Fibroblast of villous mesenchyme (primary cell): ENCODE data around the gene ADAM12. TPM values are rescaled to one million over a fixed set of nuclear protein-coding genes. Genes with fewer than 3 reads are reported as not detected.

Experiments used
- DNase-seq: peaks from one replicate; pipeline ENCODE4 v3.0.0-alpha.2; 2010; ENCODE audit warnings: low read depth
- H3K4me3 ChIP-seq: 2 replicates; pipeline ENCODE4 v1.5.1; 2011; ENCODE audit warnings: low read depth, mild to moderate bottlenecking, low read length
- total RNA-seq: library from RNA; depleted of rRNA; stranded (reverse); fragments of >200 nt; gene quantifications from 2 replicates; pipeline ENCODE4 v1.2.3, GENCODE V29; 2012
- TF ChIP-seq, protein P1 (sequence below): IDR thresholded peaks from 2 replicates; pipeline ENCODE4 v1.5.1; 2012; ENCODE audit warnings: low read depth, mild to moderate bottlenecking, low read length; ENCODE audit not compliant: insufficient read depth

ADAM12 gene
- total RNA-seq, 1 donor: 22.5 TPM

DNA sequence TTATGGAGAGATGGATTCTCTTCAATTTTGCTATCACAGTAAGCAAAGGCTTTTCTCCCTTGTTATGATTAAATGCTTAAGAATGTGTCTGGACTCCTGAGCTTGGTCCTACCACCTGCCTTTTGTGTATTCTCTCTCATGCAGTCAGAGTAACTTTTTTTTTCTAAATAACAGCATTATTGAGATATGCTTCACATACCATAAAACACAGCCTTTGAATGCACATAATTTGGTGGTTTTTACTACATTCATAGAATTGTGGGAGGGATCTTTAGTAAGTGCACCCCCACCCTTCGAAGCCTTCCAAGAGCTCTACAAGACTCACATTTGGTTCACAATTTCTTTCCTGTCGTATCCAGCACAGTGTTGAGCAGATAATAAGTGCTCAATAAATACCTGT lies 175.5 kb downstream of the ADAM12 start:
- no peak for DNase-seq
- H3K4me3 ChIP-seq: no peak overlapping the region
- TF ChIP-seq, protein P1, sequence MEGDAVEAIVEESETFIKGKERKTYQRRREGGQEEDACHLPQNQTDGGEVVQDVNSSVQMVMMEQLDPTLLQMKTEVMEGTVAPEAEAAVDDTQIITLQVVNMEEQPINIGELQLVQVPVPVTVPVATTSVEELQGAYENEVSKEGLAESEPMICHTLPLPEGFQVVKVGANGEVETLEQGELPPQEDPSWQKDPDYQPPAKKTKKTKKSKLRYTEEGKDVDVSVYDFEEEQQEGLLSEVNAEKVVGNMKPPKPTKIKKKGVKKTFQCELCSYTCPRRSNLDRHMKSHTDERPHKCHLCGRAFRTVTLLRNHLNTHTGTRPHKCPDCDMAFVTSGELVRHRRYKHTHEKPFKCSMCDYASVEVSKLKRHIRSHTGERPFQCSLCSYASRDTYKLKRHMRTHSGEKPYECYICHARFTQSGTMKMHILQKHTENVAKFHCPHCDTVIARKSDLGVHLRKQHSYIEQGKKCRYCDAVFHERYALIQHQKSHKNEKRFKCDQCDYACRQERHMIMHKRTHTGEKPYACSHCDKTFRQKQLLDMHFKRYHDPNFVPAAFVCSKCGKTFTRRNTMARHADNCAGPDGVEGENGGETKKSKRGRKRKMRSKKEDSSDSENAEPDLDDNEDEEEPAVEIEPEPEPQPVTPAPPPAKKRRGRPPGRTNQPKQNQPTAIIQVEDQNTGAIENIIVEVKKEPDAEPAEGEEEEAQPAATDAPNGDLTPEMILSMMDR: no peak

DNA sequence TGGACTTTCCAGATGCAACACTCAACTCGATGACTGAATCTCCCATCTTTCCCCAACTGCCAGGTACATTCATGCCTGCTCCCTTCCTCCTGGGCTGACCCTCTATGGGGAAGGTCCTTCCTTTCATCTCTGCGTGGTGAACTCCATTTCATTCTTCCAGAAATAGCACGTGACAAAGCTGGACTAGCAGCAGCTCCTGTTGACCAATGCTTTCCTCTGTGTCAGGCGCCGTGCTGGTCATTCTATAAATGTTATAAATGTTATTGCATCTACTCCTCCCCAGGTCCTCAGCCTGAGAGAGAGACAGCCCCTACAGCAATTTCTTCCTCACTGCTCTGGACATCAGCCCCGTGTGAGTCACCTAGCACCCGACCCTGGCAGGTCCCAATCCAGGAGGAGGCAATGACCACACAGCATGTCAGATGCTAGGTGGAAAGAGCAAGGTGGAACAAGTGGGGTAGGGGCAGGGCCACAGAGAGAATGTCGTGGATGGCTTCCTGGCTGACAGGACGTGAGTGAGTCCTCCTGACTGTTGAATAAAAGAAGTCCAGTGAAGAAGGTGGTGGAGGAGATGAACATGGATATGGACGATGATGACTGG lies 178.1 kb downstream of the ADAM12 start:
- H3K4me3 ChIP-seq: no peak overlapping the region
- TF ChIP-seq, protein P1: no peak
- no peak for DNase-seq

DNA sequence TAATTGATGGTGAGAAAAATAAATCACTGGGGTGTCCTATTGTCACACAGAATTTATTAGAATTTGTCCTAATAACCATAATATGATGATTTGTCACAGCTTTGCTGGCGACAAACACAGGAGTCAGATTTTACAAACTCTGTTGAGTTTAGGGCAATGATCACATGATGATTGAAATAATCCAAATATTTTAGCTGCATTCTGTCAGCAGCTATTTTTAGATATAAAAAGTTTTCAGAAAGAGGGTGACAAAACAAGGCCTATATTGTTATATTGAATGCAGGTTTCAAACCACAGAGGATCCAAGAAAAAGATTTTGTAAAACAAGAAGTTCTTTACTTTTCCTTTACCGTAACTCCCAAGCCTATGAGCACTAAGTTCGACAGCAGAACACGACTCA lies 178.8 kb downstream of the ADAM12 start:
- DNase-seq: no peak
- no peak overlapping the region for H3K4me3 ChIP-seq
- TF ChIP-seq, protein P1: no peak

DNA sequence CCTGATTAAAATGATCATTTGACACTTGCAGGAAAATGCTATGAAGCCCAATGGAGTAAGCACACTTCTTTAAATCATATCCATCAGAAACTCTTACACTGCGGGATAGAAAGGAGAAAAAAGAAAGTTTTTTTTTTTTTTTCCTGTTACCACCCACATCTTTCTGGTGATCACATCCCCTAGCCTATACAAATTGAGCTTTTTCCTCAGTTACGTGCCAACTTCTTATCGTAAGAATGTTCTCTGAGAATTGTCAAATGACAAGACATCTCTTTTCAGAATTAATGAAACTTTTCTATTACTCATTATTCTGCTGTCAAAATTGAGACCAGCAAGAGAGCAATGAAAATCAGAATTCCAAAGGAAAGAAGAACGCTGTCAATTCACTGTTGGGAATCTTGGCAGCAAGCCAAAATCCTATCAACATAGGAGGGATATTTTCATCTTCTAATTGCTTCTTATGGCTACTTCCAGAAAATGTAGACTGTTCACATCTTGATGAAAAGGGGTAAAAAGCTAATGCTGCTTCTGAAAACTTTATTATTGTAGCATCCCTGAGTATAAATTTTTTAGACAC lies 179.5 kb downstream of the ADAM12 start:
- no peak overlapping the region for H3K4me3 ChIP-seq
- DNase-seq: no peak
- TF ChIP-seq, protein P1: no peak

DNA sequence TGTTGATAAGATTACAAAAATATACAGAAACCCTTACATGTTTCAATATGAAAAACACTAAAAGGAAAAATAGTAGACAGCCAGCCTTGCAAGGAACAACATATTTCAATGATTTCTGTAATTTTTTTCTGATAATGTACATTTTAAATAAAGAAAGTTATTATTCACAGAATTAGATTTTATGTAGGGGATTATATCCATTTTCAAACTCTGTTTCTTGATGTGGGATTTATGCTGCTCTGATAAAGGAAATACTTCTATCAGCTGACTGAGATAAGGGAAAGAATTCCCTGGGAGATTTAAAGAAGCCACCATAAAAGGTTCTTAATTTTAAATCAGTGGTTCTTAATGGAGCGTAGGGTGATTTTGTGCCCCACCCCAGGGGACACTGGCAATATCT lies 180.4 kb downstream of the ADAM12 start:
- H3K4me3 ChIP-seq: no peak overlapping the region
- TF ChIP-seq, protein P1: no peak
- peak; percentile 42 for DNase-seq

DNA sequence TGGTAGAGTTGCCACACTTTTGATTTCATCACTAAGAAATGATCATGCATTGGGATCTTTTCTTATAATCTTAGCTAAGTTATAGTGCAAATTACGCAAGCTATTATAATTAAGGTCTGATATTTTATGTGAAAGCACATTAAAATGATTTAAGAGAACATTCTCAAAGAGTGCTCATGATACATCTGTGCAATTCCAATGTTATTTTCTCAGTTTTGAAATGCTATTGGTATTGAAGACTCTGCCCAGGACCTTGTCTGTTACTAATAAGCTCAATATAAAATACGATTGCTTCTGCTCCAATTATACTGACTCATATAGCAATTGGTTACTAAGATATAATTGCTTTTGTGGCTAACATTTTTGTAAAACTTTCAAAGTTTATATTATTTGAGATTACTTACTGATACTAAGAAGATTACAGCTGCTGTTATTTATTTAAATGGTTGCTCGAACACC lies 180.9 kb downstream of the ADAM12 start:
- no peak overlapping the region for H3K4me3 ChIP-seq
- peak; percentile 77 for DNase-seq
- TF ChIP-seq, protein P1: no peak
